Ovary (tissue), 3 donors: ENCODE results near the gene C15orf62.

Experiments
- POLR2A ChIP-seq: fragments of 450-650 bp; IDR thresholded peaks from one replicate; pipeline ENCODE4 v1.6.1; 2017; ENCODE audit warnings: antibody characterized with exemption, mild to moderate bottlenecking, moderate library complexity
- TF ChIP-seq, protein P1 (sequence below), 3 donors: fragments of 450-650 bp in 2 of 3; fragments of 200-600 bp in 1 of 3; IDR thresholded peaks; one replicate each; pipeline versions ENCODE4 v1.5.1 to v1.8.0; 2016 to 2022; ENCODE audit warnings: antibody characterized with exemption in 3 of 3, mild to moderate bottlenecking in 1 of 3
- donor health status: DM: no; HTN: no; CAD: no.

GRCh38 chr15:40770147-40770721, 454 bp downstream of the C15orf62 start:
- TF ChIP-seq POLR2A: no peak
- TF ChIP-seq, protein P1, sequence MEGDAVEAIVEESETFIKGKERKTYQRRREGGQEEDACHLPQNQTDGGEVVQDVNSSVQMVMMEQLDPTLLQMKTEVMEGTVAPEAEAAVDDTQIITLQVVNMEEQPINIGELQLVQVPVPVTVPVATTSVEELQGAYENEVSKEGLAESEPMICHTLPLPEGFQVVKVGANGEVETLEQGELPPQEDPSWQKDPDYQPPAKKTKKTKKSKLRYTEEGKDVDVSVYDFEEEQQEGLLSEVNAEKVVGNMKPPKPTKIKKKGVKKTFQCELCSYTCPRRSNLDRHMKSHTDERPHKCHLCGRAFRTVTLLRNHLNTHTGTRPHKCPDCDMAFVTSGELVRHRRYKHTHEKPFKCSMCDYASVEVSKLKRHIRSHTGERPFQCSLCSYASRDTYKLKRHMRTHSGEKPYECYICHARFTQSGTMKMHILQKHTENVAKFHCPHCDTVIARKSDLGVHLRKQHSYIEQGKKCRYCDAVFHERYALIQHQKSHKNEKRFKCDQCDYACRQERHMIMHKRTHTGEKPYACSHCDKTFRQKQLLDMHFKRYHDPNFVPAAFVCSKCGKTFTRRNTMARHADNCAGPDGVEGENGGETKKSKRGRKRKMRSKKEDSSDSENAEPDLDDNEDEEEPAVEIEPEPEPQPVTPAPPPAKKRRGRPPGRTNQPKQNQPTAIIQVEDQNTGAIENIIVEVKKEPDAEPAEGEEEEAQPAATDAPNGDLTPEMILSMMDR (IDR thresholded peaks at IDR 0.05): no peak
